HG03280 (cell line): Measurements from ENCODE around the gene PIGR.
A peak's percentile ranks its signal among the peaks of the same experiment; 100 is the strongest.

ENCODE experiments used
- ATAC-seq: cut with Tn5 transposase; IDR thresholded peaks from one replicate; pipeline ENCODE4 v1.9.1; 2021; ENCODE audit warnings: mild to moderate bottlenecking, moderate library complexity; ENCODE audit not compliant: unreplicated experiment

The PIGR gene

GRCh38 chr1:206946261-206946660 is at the start of gene PIGR:
Gene PIGR (minus strand): TSS chr1:206946466. CDS start chr1:206940531, 5,935 bp downstream.
- no peak for ATAC-seq

GRCh38 chr1:206992790-206993189 is 46.5 kb upstream of the PIGR start:
- no peak for ATAC-seq

GRCh38 chr1:206987873-206988272 is 41.6 kb upstream of the PIGR start:
- ATAC-seq, result no peak

- no peak for ATAC-seq
These were observed 40.6 kb upstream of the PIGR start for GRCh38 chr1:206986885-206987284.

- ATAC-seq, result no peak
These were observed 40.1 kb upstream of the PIGR start for GRCh38 chr1:206986402-206986801.

- no peak for ATAC-seq
These were observed 39.0 kb upstream of the PIGR start for GRCh38 chr1:206985162-206985749.

GRCh38 chr1:206982216-206982615 is 36.0 kb upstream of the PIGR start:
- ATAC-seq, result no peak

- no peak for ATAC-seq
These were observed 33.2 kb upstream of the PIGR start for GRCh38 chr1:206979379-206980043.

- ATAC-seq, result no peak
These were observed 32.0 kb upstream of the PIGR start for GRCh38 chr1:206978259-206978658.

- ATAC-seq, result no peak
These were observed 29.0 kb upstream of the PIGR start for GRCh38 chr1:206975306-206975705.

GRCh38 chr1:206974140-206974539 is 27.9 kb upstream of the PIGR start:
- ATAC-seq, result no peak

GRCh38 chr1:206972728-206973127 is 26.5 kb upstream of the PIGR start:
- ATAC-seq, result no peak

GRCh38 chr1:206971029-206971655 is 24.9 kb upstream of the PIGR start:
- ATAC-seq, result peak; percentile 56

- ATAC-seq, result no peak
These were observed 24.2 kb upstream of the PIGR start, which contains the start of gene FCAMR for GRCh38 chr1:206970446-206970845. Gene FCAMR (minus strand): TSS chr1:206970460. CDS start chr1:206970125, 335 bp downstream.

- ATAC-seq, result no peak
These were observed 22.8 kb upstream of the PIGR start for GRCh38 chr1:206969090-206969489.

GRCh38 chr1:206967096-206967849 is 21.0 kb upstream of the PIGR start:
- ATAC-seq, result no peak

GRCh38 chr1:206965781-206966180 is 19.5 kb upstream of the PIGR start:
- ATAC-seq, result no peak

GRCh38 chr1:206963740-206964139 is 17.5 kb upstream of the PIGR start:
- no peak for ATAC-seq

- no peak for ATAC-seq
These were observed 16.9 kb upstream of the PIGR start for GRCh38 chr1:206963119-206963712.

GRCh38 chr1:206962272-206962671 is 16.0 kb upstream of the PIGR start:
- no peak for ATAC-seq

GRCh38 chr1:206961668-206962067 is 15.4 kb upstream of the PIGR start:
- ATAC-seq, result no peak
